ENCODE measurements around the gene ALDH1L2. TPM values are rescaled to one million over a fixed set of nuclear protein-coding genes. Genes with fewer than 3 reads are reported as not detected.

ALDH1L2 gene
- total RNA-seq, 1 donor from 2014 or later: 9.7 TPM

- Histone ChIP-seq H3K9me3 (peaks cover 5% of the 10 kb centered on the region), H3K27ac (no peak overlapping the region), H3K36me3 (peaks cover 9% of the 10 kb centered on the region), H3K4me1 (no peaks in the 10 kb centered on the region), H3K4me3 (no peak overlapping the region), H3K27me3 (ENCODE audit: low read depth) (no peaks in the 10 kb centered on the region)
- DNase-seq: no peak
- TF ChIP-seq, protein P1, sequence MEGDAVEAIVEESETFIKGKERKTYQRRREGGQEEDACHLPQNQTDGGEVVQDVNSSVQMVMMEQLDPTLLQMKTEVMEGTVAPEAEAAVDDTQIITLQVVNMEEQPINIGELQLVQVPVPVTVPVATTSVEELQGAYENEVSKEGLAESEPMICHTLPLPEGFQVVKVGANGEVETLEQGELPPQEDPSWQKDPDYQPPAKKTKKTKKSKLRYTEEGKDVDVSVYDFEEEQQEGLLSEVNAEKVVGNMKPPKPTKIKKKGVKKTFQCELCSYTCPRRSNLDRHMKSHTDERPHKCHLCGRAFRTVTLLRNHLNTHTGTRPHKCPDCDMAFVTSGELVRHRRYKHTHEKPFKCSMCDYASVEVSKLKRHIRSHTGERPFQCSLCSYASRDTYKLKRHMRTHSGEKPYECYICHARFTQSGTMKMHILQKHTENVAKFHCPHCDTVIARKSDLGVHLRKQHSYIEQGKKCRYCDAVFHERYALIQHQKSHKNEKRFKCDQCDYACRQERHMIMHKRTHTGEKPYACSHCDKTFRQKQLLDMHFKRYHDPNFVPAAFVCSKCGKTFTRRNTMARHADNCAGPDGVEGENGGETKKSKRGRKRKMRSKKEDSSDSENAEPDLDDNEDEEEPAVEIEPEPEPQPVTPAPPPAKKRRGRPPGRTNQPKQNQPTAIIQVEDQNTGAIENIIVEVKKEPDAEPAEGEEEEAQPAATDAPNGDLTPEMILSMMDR (IDR thresholded peaks at IDR 0.05): no peak
- intact Hi-C loops (cut with DNase I): no loop called here
- no peak for ATAC-seq
These were observed 23.4 kb downstream of the ALDH1L2 start for GRCh38 chr12:105060715-105061378.

DNA sequence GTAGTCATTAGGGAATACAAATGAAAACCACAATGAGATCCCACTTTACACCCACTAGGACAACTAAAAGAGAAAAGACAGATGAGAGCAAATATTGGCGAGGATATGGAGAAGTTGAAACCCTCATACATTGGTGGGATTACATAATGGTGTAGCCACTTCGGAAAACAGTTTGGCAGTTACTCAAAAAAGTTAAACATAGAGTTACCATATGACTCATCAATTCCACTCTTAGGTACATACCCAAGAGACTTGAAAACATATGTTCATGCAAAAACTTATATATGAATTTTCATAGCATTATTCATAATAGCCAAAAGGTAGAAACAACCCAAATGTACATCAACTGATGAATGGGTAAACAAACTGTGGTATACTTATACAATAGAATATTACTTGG is 27.1 kb downstream of the ALDH1L2 start:
- intact Hi-C loops (cut with DNase I): no loop called here
- H3K4me3 ChIP-seq: no peak overlapping the region
- H3K9me3 ChIP-seq: peaks cover 11% of the 10 kb centered on the region
- no peaks in the 10 kb centered on the region for H3K27me3 ChIP-seq (ENCODE audit: low read depth)
- DNase-seq (no peak), ATAC-seq (no peak)
- H3K27ac ChIP-seq: no peak overlapping the region
- H3K4me1 ChIP-seq: peaks cover 4% of the 10 kb centered on the region
- H3K36me3 ChIP-seq: peaks cover 8% of the 10 kb centered on the region
- TF ChIP-seq, protein P1 (IDR thresholded peaks at IDR 0.05): no peak

- Histone ChIP-seq H3K36me3 (no peaks in the 10 kb centered on the region), H3K9me3 (peaks cover 11% of the 10 kb centered on the region), H3K27me3 (ENCODE audit: low read depth) (no peaks in the 10 kb centered on the region), H3K4me1 (peaks cover 4% of the 10 kb centered on the region), H3K27ac (no peak overlapping the region), H3K4me3 (no peak overlapping the region)
- peak; percentile 66 for DNase-seq
- peak; percentile 87 for ATAC-seq
- TF ChIP-seq, protein P1 (IDR thresholded peaks at IDR 0.05): peak; percentile 94
- intact Hi-C loops (cut with DNase I): loop anchor here (5.0 kb wide), 1 partner anchor 671 kb away; no protein-coding TSS in a partner anchor
These were observed 31.1 kb downstream of the ALDH1L2 start for GRCh38 chr12:105053116-105053572.

- Histone ChIP-seq H3K27me3 (ENCODE audit: low read depth) (no peaks in the 10 kb centered on the region), H3K9me3 (peaks cover 11% of the 10 kb centered on the region), H3K27ac (no peak overlapping the region), H3K36me3 (no peaks in the 10 kb centered on the region), H3K4me3 (no peak overlapping the region), H3K4me1 (peaks cover 4% of the 10 kb centered on the region)
- DNase-seq (no peak), ATAC-seq (no peak)
- intact Hi-C loops (cut with DNase I): loop anchor here (5.0 kb wide), 1 partner anchor 670 kb away; no protein-coding TSS in a partner anchor
- TF ChIP-seq, protein P1 (IDR thresholded peaks at IDR 0.05): no peak
These were observed 32.3 kb downstream of the ALDH1L2 start for GRCh38 chr12:105051981-105052380.

GRCh38 chr12:105048315-105048714 is 35.9 kb downstream of the ALDH1L2 start:
- H3K4me1 ChIP-seq: peaks cover 2% of the 10 kb centered on the region
- no peaks in the 10 kb centered on the region for H3K36me3 ChIP-seq
- DNase-seq (no peak), ATAC-seq (no peak)
- no peak overlapping the region for H3K27ac ChIP-seq
- no peak overlapping the region for H3K4me3 ChIP-seq
- no peaks in the 10 kb centered on the region for H3K9me3 ChIP-seq
- no peaks in the 10 kb centered on the region for H3K27me3 ChIP-seq (ENCODE audit: low read depth)
- intact Hi-C loops (cut with DNase I): no loop called here
- TF ChIP-seq, protein P1 (IDR thresholded peaks at IDR 0.05): no peak
